AG09309 (cell line): Measurements from ENCODE around the gene SLC4A1.

ENCODE experiments used
- DNase-seq: peaks from one replicate; pipeline ENCODE4 v3.0.0-alpha.2; 2010; ENCODE audit warnings: low read depth
- H3K4me3 ChIP-seq: 2 replicates; pipeline ENCODE4 v1.5.1; 2011; ENCODE audit warnings: mild to moderate bottlenecking, low read depth, low read length, moderate library complexity; ENCODE audit not compliant: control insufficient read depth
- CTCF ChIP-seq: IDR thresholded peaks from 2 replicates; pipeline ENCODE4 v1.5.1; 2011; ENCODE audit warnings: mild to moderate bottlenecking, low read depth, low read length, inconsistent platforms; ENCODE audit not compliant: insufficient read depth, control insufficient read depth; ENCODE audit errors: missing control alignments

Gene SLC4A1

GRCh38 chr17:44268709-44269534, 987 bp upstream of the SLC4A1 start:
- no peak for TF ChIP-seq CTCF
- no peak overlapping the region for H3K4me3 ChIP-seq
- no peak for DNase-seq

- no peak overlapping the region for H3K4me3 ChIP-seq
- DNase-seq: no peak
- TF ChIP-seq CTCF: no peak
Measured at GRCh38 chr17:44267165-44267455, 825 bp downstream of the SLC4A1 start.

- no peak for DNase-seq
Measured at GRCh38 chr17:44266402-44267164, 1.4 kb downstream of the SLC4A1 start.

GRCh38 chr17:44263345-44263902, 4.5 kb downstream of the SLC4A1 start:
- no peak for DNase-seq
- no peak for TF ChIP-seq CTCF
- no peak overlapping the region for H3K4me3 ChIP-seq

More at GRCh38 chr17:44266402-44267164, 1.4 kb downstream of the SLC4A1 start:
- no peak overlapping the region for H3K4me3 ChIP-seq
- no peak for TF ChIP-seq CTCF

GRCh38 chr17:44262654-44263225, 5.2 kb downstream of the SLC4A1 start:
- H3K4me3 ChIP-seq: no peak overlapping the region
- no peak for TF ChIP-seq CTCF
- no peak for DNase-seq

- no peak for DNase-seq
- TF ChIP-seq CTCF: no peak
Measured at GRCh38 chr17:44260296-44260695, 7.6 kb downstream of the SLC4A1 start.

More at GRCh38 chr17:44260296-44260695, 7.6 kb downstream of the SLC4A1 start:
- no peak overlapping the region for H3K4me3 ChIP-seq
